Stomach (tissue), 9 donors: ENCODE data around the gene ACVR1B. TPM values are rescaled to one million over a fixed set of nuclear protein-coding genes. Genes with fewer than 3 reads are reported as not detected.
A peak's percentile ranks its signal among the peaks of the same experiment; 100 is the strongest.

ENCODE experiments used
- DNase-seq, 2 donors: peaks; one replicate each; pipeline versions ENCODE4 v3.0.0 to v3.0.0-alpha.2; 2013 to 2019
- H3K27ac ChIP-seq, 5 donors: fragments of 200-600 bp in 4 of 5; sonication (generic) in 4 of 5; one replicate each; pipeline ENCODE4 v1.5.1; 2013 to 2019; ENCODE audit warnings: mild to moderate bottlenecking in 1 of 5, moderate library complexity in 1 of 5
- H3K27me3 ChIP-seq, 3 donors: fragments of 200-600 bp; sonication (generic); one replicate each; pipeline ENCODE4 v1.5.1; 2017 to 2019; ENCODE audit warnings: mixed run types in 1 of 3
- H3K36me3 ChIP-seq, 4 donors: fragments of 200-600 bp; sonication (generic); 1 replicate in 3 of 4; 2 replicates in 1 of 4; pipeline ENCODE4 v1.5.1; 2016 to 2019
- H3K4me1 ChIP-seq, 4 donors: fragments of 200-600 bp; sonication (generic); one replicate each; pipeline ENCODE4 v1.5.1; 2016 to 2019
- H3K4me3 ChIP-seq, 4 donors: fragments of 200-600 bp; sonication (generic) in 3 of 4; one replicate each; pipeline ENCODE4 v1.5.1; 2016 to 2019; ENCODE audit warnings: mild to moderate bottlenecking in 1 of 4
- H3K9me3 ChIP-seq, 4 donors: fragments of 200-600 bp; sonication (generic); one replicate each; pipeline ENCODE4 v1.5.1; 2016 to 2019
- EP300 ChIP-seq: sonication (generic); formaldehyde crosslinking; IDR thresholded peaks from one replicate; pipeline ENCODE4 v1.6.1; 2017; ENCODE audit warnings: antibody characterized with exemption
- POLR2A ChIP-seq, 4 donors: fragments of 450-650 bp; IDR thresholded peaks; one replicate each; pipeline ENCODE4 v1.6.1; 2016; ENCODE audit warnings: antibody characterized with exemption in 4 of 4, control low read depth in 2 of 4, mild to moderate bottlenecking in 1 of 4, moderate library complexity in 1 of 4
- POLR2AphosphoS5 ChIP-seq, 3 donors: sonication (generic); formaldehyde crosslinking; IDR thresholded peaks; one replicate each; pipeline ENCODE4 v1.6.1; 2016; ENCODE audit warnings: antibody characterized with exemption in 3 of 3
- WGBS, 5 donors: extraction: QIAGEN DNeasy Blood & Tissue Kit in 3 of 5; methylation state at CpG; one replicate each; pipeline versions ENCODE4 v1.1.5 to v1.1.7; 2013 to 2018; 5-methylcytosine and 5-hydroxymethylcytosine counted together
- intact Hi-C: fragments of 100-400 bp; cut with DNase I; formaldehyde crosslinking; loops from one replicate; pipeline ENCODE4 v1.15.1; 2023; ENCODE audit warnings: low total_unique reads
- polyA plus RNA-seq, 3 donors: library from polyadenylated mRNA; stranded (reverse); fragments of 200-250 nt; gene quantifications; one replicate each; pipeline ENCODE4 v1.2.3, GENCODE V29; 2013
- total RNA-seq, 5 donors: library from RNA; depleted of rRNA; stranded (reverse); fragments of >200 nt; gene quantifications; one replicate each; pipeline versions ENCODE4 v1.1.0 to v1.2.3, GENCODE V29; 2014 to 2016
- TF ChIP-seq, protein P1 (sequence below), 7 experiments: fragments of 450-650 bp in 4 of 7; fragments of 200-600 bp in 3 of 7; sonication (generic) in 3 of 7; IDR thresholded peaks; one replicate each; pipeline ENCODE4 v1.5.1; 2016 to 2019; ENCODE audit warnings: antibody characterized with exemption in 7 of 7, control low read depth in 2 of 7, mild to moderate bottlenecking in 1 of 7
- donor health status: healthy with polysubstance abuse.
- donor health status: Bipolar disorder and iron deficiency.
- donor health status: healthy.

ACVR1B gene
- total and polyA plus RNA-seq, 8 donors, result 8.3 to 53.1 (median 24.5) TPM

- Histone ChIP-seq H3K4me3 (peak overlapping the region; percentile 19 to 42 (median 29)), H3K27ac (peak overlapping the region; percentile 87 to 95 (median 91)), H3K36me3 (no peaks in the 10 kb centered on the region), H3K4me1 (peaks cover 14 to 41% (median 28%) of the 10 kb centered on the region in 4 donors), H3K27me3 (no peaks in the 10 kb centered on the region), H3K9me3 (no peaks in the 10 kb centered on the region)
- WGBS, 5 donors, result 4 to 7% (median 6%) methylated on average over 5 of the region's 5 CpGs
- no peak for TF ChIP-seq POLR2A (IDR thresholded peaks at IDR 0.05)
- TF ChIP-seq EP300, result no peak
- TF ChIP-seq, protein P1, sequence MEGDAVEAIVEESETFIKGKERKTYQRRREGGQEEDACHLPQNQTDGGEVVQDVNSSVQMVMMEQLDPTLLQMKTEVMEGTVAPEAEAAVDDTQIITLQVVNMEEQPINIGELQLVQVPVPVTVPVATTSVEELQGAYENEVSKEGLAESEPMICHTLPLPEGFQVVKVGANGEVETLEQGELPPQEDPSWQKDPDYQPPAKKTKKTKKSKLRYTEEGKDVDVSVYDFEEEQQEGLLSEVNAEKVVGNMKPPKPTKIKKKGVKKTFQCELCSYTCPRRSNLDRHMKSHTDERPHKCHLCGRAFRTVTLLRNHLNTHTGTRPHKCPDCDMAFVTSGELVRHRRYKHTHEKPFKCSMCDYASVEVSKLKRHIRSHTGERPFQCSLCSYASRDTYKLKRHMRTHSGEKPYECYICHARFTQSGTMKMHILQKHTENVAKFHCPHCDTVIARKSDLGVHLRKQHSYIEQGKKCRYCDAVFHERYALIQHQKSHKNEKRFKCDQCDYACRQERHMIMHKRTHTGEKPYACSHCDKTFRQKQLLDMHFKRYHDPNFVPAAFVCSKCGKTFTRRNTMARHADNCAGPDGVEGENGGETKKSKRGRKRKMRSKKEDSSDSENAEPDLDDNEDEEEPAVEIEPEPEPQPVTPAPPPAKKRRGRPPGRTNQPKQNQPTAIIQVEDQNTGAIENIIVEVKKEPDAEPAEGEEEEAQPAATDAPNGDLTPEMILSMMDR (IDR thresholded peaks at IDR 0.05), result no peak
- TF ChIP-seq POLR2AphosphoS5 (IDR thresholded peaks at IDR 0.05), result peak in 2 of 3 donors; percentile 31 to 68
- peak; percentile 78 to 93 for DNase-seq
- intact Hi-C loops, result no loop called here
Observed at GRCh38 chr12:52032446-52032803, 80.9 kb downstream of the ACVR1B start.

DNA sequence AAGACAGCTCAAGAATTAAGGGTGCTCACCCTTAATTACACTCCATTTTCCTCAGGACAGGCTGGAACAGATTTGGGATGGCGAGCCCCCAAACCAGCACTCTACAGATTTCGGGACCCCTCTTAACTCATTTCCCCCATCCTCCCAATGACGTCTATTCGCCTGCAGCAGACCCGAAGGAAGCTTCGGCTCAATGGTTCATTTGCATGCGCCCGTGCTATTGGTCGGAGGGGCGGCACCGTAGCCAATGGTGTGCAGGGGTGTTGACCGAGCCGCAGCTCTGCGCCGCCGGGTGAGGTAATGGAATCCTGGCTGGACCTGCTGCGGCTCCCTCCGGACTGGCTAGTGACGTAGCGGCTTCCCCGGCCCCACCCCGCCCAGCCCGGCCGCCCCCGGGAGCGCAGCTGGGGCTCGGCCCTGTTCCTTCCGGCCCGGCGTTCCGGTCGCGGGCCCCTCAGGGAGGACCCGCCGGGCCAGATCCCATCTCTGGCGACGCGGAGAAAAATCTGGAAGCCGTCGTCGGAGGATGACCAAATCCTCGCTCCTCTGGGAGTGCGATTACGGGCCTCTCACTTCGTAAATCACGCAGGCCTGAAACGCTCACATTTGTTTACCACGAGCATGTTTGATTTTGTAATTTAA is 81.4 kb downstream of the ACVR1B start:
- Histone ChIP-seq H3K36me3 (no peaks in the 10 kb centered on the region), H3K4me1 (peaks cover 19 to 46% (median 33%) of the 10 kb centered on the region in 4 donors), H3K27ac (peak overlapping the region; percentile 87 to 95 (median 91)), H3K9me3 (no peaks in the 10 kb centered on the region), H3K27me3 (no peaks in the 10 kb centered on the region), H3K4me3 (peak overlapping the region; percentile 24 to 42 (median 32))
- peak; percentile 98 to 99 for DNase-seq
- 0 to 2% (median 0%) methylated on average over 27 to 48 of the region's 48 CpGs for WGBS, 5 donors
- TF ChIP-seq POLR2A (IDR thresholded peaks at IDR 0.05), result peak in 1 of 4 donors; percentile 60
- TF ChIP-seq EP300, result peak; percentile 53
- TF ChIP-seq, protein P1 (IDR thresholded peaks at IDR 0.05), result no peak
- TF ChIP-seq POLR2AphosphoS5 (IDR thresholded peaks at IDR 0.05), result peak; percentile 73 to 91 (median 84)
- intact Hi-C loops, result no loop called here

DNA sequence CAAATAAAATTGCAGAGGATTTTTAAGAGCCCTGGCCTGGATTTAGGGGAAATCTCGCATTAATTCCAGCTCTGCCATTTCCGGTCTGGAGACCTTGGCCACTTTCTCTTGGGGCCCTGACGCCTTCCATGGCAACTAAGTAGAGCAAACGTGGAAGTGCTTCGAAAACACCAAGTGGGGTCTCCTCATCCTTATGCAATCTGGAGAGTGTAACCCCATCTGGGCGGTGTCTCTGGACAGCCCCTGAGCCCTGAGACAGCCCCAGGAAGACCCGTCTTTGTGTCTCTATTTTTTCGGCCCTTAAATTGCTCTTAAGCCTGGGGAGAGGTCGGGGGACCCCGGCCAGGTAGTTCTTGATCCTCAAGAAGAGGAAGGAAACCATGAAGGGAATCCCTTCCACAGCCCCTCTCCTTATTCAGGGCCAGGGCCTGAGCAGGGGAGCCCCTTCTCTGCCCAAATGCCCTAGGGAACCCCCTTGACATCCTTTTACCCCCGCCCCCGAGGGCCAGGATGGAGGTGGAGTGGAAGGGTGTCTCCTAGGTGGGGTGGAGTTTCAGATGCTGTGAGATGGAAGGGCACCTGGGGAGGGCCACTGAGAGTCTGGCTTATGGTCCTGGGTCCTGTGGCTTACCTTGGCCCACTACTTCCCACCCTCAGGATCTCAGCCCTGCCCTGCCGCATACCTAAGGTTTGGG is 82.1 kb downstream of the ACVR1B start:
- 55 to 74% (median 70%) methylated on average over 13 of the region's 13 CpGs for WGBS, 5 donors
- H3K4me1 ChIP-seq, result peaks cover 23 to 52% (median 36%) of the 10 kb centered on the region in 4 donors

DNA sequence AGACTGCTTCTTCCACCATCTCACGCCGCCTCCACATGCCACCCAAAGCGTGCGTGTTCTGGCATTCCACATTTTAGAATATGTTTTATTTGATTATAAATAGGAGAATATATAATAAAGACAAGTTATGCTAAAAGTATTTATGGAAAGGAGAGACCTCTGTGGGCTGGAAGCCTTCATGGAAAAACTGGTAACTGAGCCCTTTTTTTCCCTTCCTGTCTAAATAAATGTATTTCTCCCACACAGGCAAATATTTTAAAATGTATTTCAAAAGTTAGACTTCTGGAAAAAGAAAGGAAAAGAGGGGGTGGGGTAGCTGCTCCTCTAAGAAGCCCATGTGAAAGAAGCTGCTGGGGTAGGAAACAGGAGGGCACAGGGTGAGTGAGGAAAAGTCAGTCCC is 83.7 kb downstream of the ACVR1B start:
- H3K9me3 ChIP-seq, result no peaks in the 10 kb centered on the region
- peak overlapping the region in 1 of 5 donors; percentile 94 for H3K27ac ChIP-seq
- H3K4me1 ChIP-seq, result peaks cover 23 to 55% (median 33%) of the 10 kb centered on the region in 4 donors
- intact Hi-C loops, result no loop called here
- TF ChIP-seq, protein P1 (IDR thresholded peaks at IDR 0.05), result no peak
- TF ChIP-seq POLR2A (IDR thresholded peaks at IDR 0.05), result no peak
- TF ChIP-seq EP300, result no peak
- no peak for TF ChIP-seq POLR2AphosphoS5 (IDR thresholded peaks at IDR 0.05)
- H3K27me3 ChIP-seq, result no peaks in the 10 kb centered on the region
- H3K36me3 ChIP-seq, result no peaks in the 10 kb centered on the region
- 92 to 96% (median 95%) methylated on average over 4 of the region's 4 CpGs for WGBS, 5 donors
- peak in 1 of 2 donors; percentile 64 for DNase-seq
- H3K4me3 ChIP-seq, result no peak overlapping the region

More for the DNA sequence above, 82.1 kb downstream of the ACVR1B start:
- no peak for DNase-seq
- Histone ChIP-seq H3K36me3 (no peaks in the 10 kb centered on the region), H3K27ac (peak overlapping the region; percentile 83 to 95 (median 91)), H3K4me3 (peak overlapping the region; percentile 24 to 42 (median 32)), H3K9me3 (no peaks in the 10 kb centered on the region), H3K27me3 (no peaks in the 10 kb centered on the region)
- intact Hi-C loops, result no loop called here
- no peak for TF ChIP-seq POLR2AphosphoS5 (IDR thresholded peaks at IDR 0.05)
- TF ChIP-seq EP300, result no peak
